OCI-LY7 (cell line): ENCODE results near the gene TRERF1. TPM values are rescaled to one million over a fixed set of nuclear protein-coding genes. Genes with fewer than 3 reads are reported as not detected.

Experiments
- BruUV-seq: library from RNA; stranded (reverse); fragments of 400-500 nt; replicated peaks from 2 replicates; lab custom pipeline; 2021; lab: Mats Ljungman, UMichigan
- CTCF ChIA-PET: fragments of 300-600 bp; sonication (Branson Sonifier 250); formaldehyde crosslinking; loops from one replicate; lab custom pipeline; 2022; ENCODE audit warnings: antibody characterized with exemption; ENCODE audit not compliant: unreplicated experiment; lab: Charles Lee
- POLR2A ChIA-PET: fragments of 300-600 bp; sonication (Branson Sonifier 250); formaldehyde crosslinking; loops from one replicate; lab custom pipeline; 2022; ENCODE audit warnings: antibody characterized with exemption; lab: Charles Lee
- DNase-seq: peaks from one replicate; pipeline ENCODE4 v3.0.0-alpha.2; 2015; ENCODE audit warnings: low spot score
- H2AFZ ChIP-seq: fragments of 200-600 bp; sonication (generic), shearing (Covaris generic); 2 replicates; pipeline ENCODE4 v1.6.1; 2014; ENCODE audit warnings: mild to moderate bottlenecking, antibody characterized with exemption, low read length, moderate library complexity
- H3K27ac ChIP-seq: fragments of 200-600 bp; sonication (generic); 2 replicates; pipeline ENCODE4 v1.5.1; 2014; ENCODE audit warnings: mixed run types, low read depth, mild to moderate bottlenecking, moderate library complexity, low read length, inconsistent platforms; ENCODE audit not compliant: poor library complexity, severe bottlenecking
- H3K36me3 ChIP-seq: fragments of 200-600 bp; sonication (generic); 2 replicates; pipeline ENCODE4 v1.6.1; 2014; ENCODE audit warnings: mild to moderate bottlenecking, antibody characterized with exemption, low read length, moderate library complexity, mixed read lengths; ENCODE audit not compliant: insufficient read depth
- H3K4me1 ChIP-seq: fragments of 200-600 bp; sonication (generic); 2 replicates; pipeline ENCODE4 v1.5.1; 2014; ENCODE audit warnings: mild to moderate bottlenecking, low read length; ENCODE audit not compliant: insufficient read depth, poor library complexity, severe bottlenecking
- H3K4me2 ChIP-seq: fragments of 200-600 bp; sonication (generic); 2 replicates; pipeline ENCODE4 v1.6.1; 2014; ENCODE audit warnings: mild to moderate bottlenecking, low read length
- H3K4me3 ChIP-seq: fragments of 200-600 bp; sonication (generic); 2 replicates; pipeline ENCODE4 v1.5.1; 2014; ENCODE audit warnings: mild to moderate bottlenecking, low read depth, low read length; ENCODE audit not compliant: poor library complexity, severe bottlenecking
- H3K79me2 ChIP-seq: fragments of 200-600 bp; sonication (generic); 2 replicates; pipeline ENCODE4 v1.6.1; 2016; ENCODE audit warnings: low read depth, mild to moderate bottlenecking, low read length, moderate library complexity, mixed read lengths; ENCODE audit not compliant: insufficient read depth
- H3K9me2 ChIP-seq: fragments of 200-600 bp; sonication (generic); 2 replicates; pipeline ENCODE4 v1.6.1; 2016; ENCODE audit warnings: mild to moderate bottlenecking, low read length, mixed read lengths; ENCODE audit not compliant: insufficient read depth
- H3K9me3 ChIP-seq: fragments of 200-600 bp; sonication (generic); 2 replicates; pipeline ENCODE4 v1.6.1; 2014; ENCODE audit warnings: mild to moderate bottlenecking, mixed run types, low read length, mixed read lengths
- H4K20me1 ChIP-seq: fragments of 200-600 bp; sonication (generic); 2 replicates; pipeline ENCODE4 v1.6.1; 2014; ENCODE audit warnings: mild to moderate bottlenecking, antibody characterized with exemption, low read length, moderate library complexity, mixed read lengths; ENCODE audit not compliant: insufficient read depth
- EZH2phosphoT487 ChIP-seq: fragments of 200-600 bp; sonication (generic); IDR thresholded peaks from 2 replicates; pipeline ENCODE4 v1.6.1; 2018; ENCODE audit warnings: low read depth, borderline replicate concordance, mild to moderate bottlenecking, mixed run types, antibody characterized with exemption, low read length, moderate library complexity, mixed read lengths
- intact Hi-C: fragments of 100-400 bp; cut with micrococcal nuclease; formaldehyde crosslinking; loops from one replicate; pipeline ENCODE4 v1.10.0; 2022; ENCODE audit not compliant: unreplicated experiment
- total RNA-seq, 2 experiments: library from RNA; depleted of rRNA in 1 of 2; stranded (reverse); fragments of >200 nt in 1 of 2; shearing (Covaris generic) in 1 of 2; gene quantifications; 2 replicates each; pipeline ENCODE4 v1.2.3, GENCODE V29; 2014 to 2022
- TF ChIP-seq, protein P1 (sequence below): fragments of 200-600 bp; sonication (generic); conservative IDR thresholded peaks from 2 replicates; pipeline ENCODE4 v1.5.1; 2014; ENCODE audit warnings: mild to moderate bottlenecking, antibody characterized with exemption, low read length, moderate library complexity, mixed read lengths

The TRERF1 gene
- total RNA-seq, 2 experiments from 2014 or later, result 5.7 to 12.9 TPM

DNA sequence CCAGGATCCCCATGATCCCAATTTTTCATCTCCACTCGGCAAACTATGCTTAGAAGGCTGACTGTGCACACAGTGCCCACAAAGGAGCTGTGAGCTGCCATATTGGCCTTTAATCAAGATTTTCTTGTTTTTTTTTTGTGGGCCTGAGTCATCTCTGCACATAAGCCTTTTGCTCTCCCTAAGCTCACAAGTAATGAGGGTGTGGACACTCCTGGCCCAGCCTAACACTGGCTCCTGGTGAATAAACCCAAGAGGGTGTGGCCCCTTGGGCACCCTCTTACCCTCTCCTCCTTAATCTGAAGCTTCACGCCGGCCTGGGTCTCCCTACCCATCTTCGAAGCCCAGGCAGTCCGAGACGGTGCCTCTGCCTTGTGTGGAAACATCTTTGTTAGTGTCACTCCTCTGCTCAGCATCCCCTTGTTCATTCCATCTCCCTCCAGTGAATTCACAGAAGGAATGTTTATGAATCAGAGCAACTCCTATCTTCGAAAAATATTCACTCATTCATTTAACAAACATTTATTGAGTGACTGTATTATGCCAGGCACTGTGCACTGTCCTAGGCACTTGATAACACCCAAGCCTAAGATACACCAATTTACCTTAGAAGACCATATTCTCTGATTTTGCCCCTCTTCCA lies 211.9 kb downstream of the TRERF1 start:
- ChIA-PET POLR2A (no interaction called here), CTCF (no interaction called here)
- H3K4me1 ChIP-seq, result no peaks in the 10 kb centered on the region
- TF ChIP-seq EZH2phosphoT487, result no peak
- TF ChIP-seq, protein P1, sequence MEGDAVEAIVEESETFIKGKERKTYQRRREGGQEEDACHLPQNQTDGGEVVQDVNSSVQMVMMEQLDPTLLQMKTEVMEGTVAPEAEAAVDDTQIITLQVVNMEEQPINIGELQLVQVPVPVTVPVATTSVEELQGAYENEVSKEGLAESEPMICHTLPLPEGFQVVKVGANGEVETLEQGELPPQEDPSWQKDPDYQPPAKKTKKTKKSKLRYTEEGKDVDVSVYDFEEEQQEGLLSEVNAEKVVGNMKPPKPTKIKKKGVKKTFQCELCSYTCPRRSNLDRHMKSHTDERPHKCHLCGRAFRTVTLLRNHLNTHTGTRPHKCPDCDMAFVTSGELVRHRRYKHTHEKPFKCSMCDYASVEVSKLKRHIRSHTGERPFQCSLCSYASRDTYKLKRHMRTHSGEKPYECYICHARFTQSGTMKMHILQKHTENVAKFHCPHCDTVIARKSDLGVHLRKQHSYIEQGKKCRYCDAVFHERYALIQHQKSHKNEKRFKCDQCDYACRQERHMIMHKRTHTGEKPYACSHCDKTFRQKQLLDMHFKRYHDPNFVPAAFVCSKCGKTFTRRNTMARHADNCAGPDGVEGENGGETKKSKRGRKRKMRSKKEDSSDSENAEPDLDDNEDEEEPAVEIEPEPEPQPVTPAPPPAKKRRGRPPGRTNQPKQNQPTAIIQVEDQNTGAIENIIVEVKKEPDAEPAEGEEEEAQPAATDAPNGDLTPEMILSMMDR, result no peak
- no peaks in the 10 kb centered on the region for H4K20me1 ChIP-seq
- no peaks in the 10 kb centered on the region for H3K9me2 ChIP-seq
- no peaks in the 10 kb centered on the region for H3K79me2 ChIP-seq
- H3K4me3 ChIP-seq, result no peak overlapping the region
- no peak overlapping the region for H2AFZ ChIP-seq
- H3K27ac ChIP-seq, result no peak overlapping the region
- no peak overlapping the region for H3K4me2 ChIP-seq
- no TSS peak for BruUV-seq
- no peaks in the 10 kb centered on the region for H3K9me3 ChIP-seq
- no peak for DNase-seq
- peaks cover 23% of the 10 kb centered on the region for H3K36me3 ChIP-seq
- intact Hi-C loops, result no loop called here

DNA sequence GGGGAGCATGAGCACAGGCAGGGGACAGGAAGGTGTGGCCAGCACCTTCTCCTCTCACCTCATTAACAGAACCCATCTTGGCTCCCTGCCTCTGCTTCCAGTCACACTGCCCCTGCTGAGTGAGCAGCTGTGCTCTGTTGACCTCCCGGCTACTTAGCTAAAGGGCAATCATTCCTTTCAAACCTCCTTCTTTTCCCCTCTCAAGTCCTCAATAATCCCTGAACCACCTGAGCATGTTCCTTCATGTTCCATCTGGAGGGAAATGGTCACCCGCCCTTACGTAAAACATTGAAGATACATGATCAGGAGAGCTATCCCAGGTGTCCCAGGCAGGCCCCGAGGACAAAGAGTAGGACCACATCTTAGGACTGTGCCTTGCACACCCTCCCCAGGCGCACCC lies 212.4 kb downstream of the TRERF1 start:
- no peak overlapping the region for H2AFZ ChIP-seq
- intact Hi-C loops, result no loop called here
- TF ChIP-seq, protein P1, result no peak
- TF ChIP-seq EZH2phosphoT487, result no peak
- no peaks in the 10 kb centered on the region for H3K4me1 ChIP-seq
- no peak for DNase-seq
- H4K20me1 ChIP-seq, result no peaks in the 10 kb centered on the region
- H3K9me2 ChIP-seq, result no peaks in the 10 kb centered on the region
- H3K4me2 ChIP-seq, result no peak overlapping the region
- ChIA-PET CTCF (no interaction called here), POLR2A (no interaction called here)
- BruUV-seq, result no TSS peak
- peaks cover 23% of the 10 kb centered on the region for H3K36me3 ChIP-seq
- H3K9me3 ChIP-seq, result no peaks in the 10 kb centered on the region
- H3K79me2 ChIP-seq, result no peaks in the 10 kb centered on the region
- H3K27ac ChIP-seq, result no peak overlapping the region
- no peak overlapping the region for H3K4me3 ChIP-seq

DNA sequence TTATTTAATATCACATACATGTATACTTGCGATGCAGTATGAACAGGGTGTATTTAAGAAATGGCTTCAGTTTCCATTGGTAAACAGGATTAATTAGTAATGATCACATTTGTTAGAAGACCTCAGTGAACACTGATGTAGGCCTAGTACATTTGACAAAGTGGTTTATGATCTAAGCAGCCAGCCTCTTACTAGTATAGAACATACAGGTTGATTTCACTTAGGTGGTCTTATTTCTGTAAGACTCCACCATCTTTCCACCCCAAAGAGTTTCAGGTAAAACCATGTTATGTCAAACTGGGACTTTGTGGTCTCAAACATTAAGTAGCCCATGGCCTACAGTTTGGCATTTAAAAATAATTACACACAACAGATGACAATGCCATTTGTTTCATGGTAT lies 213.9 kb downstream of the TRERF1 start:
- H3K36me3 ChIP-seq, result peaks cover 19% of the 10 kb centered on the region
- H3K9me3 ChIP-seq, result no peaks in the 10 kb centered on the region
- DNase-seq, result no peak
- H3K27ac ChIP-seq, result no peak overlapping the region
- no peak overlapping the region for H3K4me3 ChIP-seq
- H3K79me2 ChIP-seq, result no peaks in the 10 kb centered on the region
- intact Hi-C loops, result no loop called here
- H3K4me2 ChIP-seq, result no peak overlapping the region
- H3K4me1 ChIP-seq, result no peaks in the 10 kb centered on the region
- no peaks in the 10 kb centered on the region for H3K9me2 ChIP-seq
- TF ChIP-seq, protein P1, result no peak
- TF ChIP-seq EZH2phosphoT487, result no peak
- POLR2A ChIA-PET, result no interaction called here
- CTCF ChIA-PET, result no interaction called here
- no peaks in the 10 kb centered on the region for H4K20me1 ChIP-seq
- BruUV-seq, result no TSS peak
- no peak overlapping the region for H2AFZ ChIP-seq
